ENCODE measurements around the gene MARF1.
"Not testable (repeated sequence)": the region's sequence is repeated elsewhere in the genome, so short reads cannot be mapped to it uniquely, and the experiment has no call there.

Gene MARF1

GRCh38 chr16:15599303-15600070 lies 43.5 kb downstream of the MARF1 start:
- DNase-seq, result no peak

GRCh38 chr16:15598648-15599190 lies 44.2 kb downstream of the MARF1 start:
- no peak for DNase-seq

- DNase-seq, result no peak
Observed at GRCh38 chr16:15597822-15598647, 44.9 kb downstream of the MARF1 start.

- DNase-seq, result no peak
Observed at GRCh38 chr16:15597135-15597534, 45.8 kb downstream of the MARF1 start.

- no peak for DNase-seq
Observed at GRCh38 chr16:15594711-15595320, 48.1 kb downstream of the MARF1 start.

GRCh38 chr16:15593235-15593634 lies 49.7 kb downstream of the MARF1 start:
- DNase-seq, result no peak

- peak; percentile 38 for DNase-seq
Observed at GRCh38 chr16:15592324-15592723, 50.6 kb downstream of the MARF1 start.

- no peak for DNase-seq
Observed at GRCh38 chr16:15587152-15587825, 55.7 kb downstream of the MARF1 start.

GRCh38 chr16:15586716-15587115 lies 56.2 kb downstream of the MARF1 start:
- no peak for DNase-seq

GRCh38 chr16:15585956-15586355 lies 57.0 kb downstream of the MARF1 start:
- no peak for DNase-seq

- peak; percentile 32 for DNase-seq
Observed at GRCh38 chr16:15583526-15583925, 59.4 kb downstream of the MARF1 start.

- no peak for DNase-seq
Observed at GRCh38 chr16:15581127-15581815, 61.7 kb downstream of the MARF1 start.

- no peak for DNase-seq
Observed at GRCh38 chr16:15578824-15579223, 64.1 kb downstream of the MARF1 start.

- peak; percentile 48 for DNase-seq
Observed at GRCh38 chr16:15576960-15577958, 65.7 kb downstream of the MARF1 start.

- peak; percentile 55 for DNase-seq
Observed at GRCh38 chr16:15575293-15576049, 67.5 kb downstream of the MARF1 start.

- DNase-seq, result no peak
Observed at GRCh38 chr16:15574614-15574948, 68.4 kb downstream of the MARF1 start.

- not testable (repeated sequence) for DNase-seq
Observed at GRCh38 chr16:15573896-15574613, 68.9 kb downstream of the MARF1 start.

- DNase-seq, result no peak
Observed at GRCh38 chr16:15573274-15573895, 69.6 kb downstream of the MARF1 start.

Measured in hematopoietic multipotent progenitor cell treated with erythropoietin and hydrocortisone succinate and interleukin-3 and kit ligand, for 4 days (in vitro differentiated cells).